Uterus (tissue), 2 donors: Measurements from ENCODE around the gene OR51A2.

ENCODE experiments used
- POLR2A ChIP-seq, 2 donors: fragments of 450-650 bp; IDR thresholded peaks; one replicate each; pipeline ENCODE4 v1.6.1; 2016; ENCODE audit warnings: antibody characterized with exemption in 2 of 2, mild to moderate bottlenecking in 1 of 2, moderate library complexity in 1 of 2
- TF ChIP-seq, protein P1 (sequence below), 4 experiments: fragments of 200-600 bp in 2 of 4; fragments of 450-650 bp in 2 of 4; sonication (generic) in 2 of 4; IDR thresholded peaks; one replicate each; pipeline ENCODE4 v1.5.1; 2016 to 2019; ENCODE audit warnings: antibody characterized with exemption in 4 of 4, mild to moderate bottlenecking in 2 of 4, moderate library complexity in 1 of 4

DNA sequence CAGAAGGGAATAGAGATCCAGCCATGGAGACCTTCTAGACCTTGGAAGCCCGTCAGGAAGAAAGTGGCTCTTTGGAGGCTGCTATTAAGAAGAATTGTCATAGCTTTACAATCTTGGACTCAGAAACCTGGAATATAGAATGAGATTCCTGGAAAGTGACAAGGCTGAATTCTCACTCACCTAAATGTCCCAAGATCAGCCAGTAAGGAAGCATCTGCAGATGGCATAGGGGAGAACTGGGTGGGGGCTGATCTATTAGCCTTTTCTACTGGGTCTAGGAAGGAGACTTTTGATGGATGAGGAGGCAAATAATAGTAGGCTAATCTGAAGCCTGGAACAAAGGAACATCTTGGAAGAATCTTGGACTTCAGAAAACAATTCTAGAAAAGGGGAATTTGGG lies 31.3 kb downstream of the OR51A2 start, which contains the start of gene OR51G1:
- TF ChIP-seq, protein P1, sequence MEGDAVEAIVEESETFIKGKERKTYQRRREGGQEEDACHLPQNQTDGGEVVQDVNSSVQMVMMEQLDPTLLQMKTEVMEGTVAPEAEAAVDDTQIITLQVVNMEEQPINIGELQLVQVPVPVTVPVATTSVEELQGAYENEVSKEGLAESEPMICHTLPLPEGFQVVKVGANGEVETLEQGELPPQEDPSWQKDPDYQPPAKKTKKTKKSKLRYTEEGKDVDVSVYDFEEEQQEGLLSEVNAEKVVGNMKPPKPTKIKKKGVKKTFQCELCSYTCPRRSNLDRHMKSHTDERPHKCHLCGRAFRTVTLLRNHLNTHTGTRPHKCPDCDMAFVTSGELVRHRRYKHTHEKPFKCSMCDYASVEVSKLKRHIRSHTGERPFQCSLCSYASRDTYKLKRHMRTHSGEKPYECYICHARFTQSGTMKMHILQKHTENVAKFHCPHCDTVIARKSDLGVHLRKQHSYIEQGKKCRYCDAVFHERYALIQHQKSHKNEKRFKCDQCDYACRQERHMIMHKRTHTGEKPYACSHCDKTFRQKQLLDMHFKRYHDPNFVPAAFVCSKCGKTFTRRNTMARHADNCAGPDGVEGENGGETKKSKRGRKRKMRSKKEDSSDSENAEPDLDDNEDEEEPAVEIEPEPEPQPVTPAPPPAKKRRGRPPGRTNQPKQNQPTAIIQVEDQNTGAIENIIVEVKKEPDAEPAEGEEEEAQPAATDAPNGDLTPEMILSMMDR (IDR thresholded peaks at IDR 0.05) = no peak
- TF ChIP-seq POLR2A (IDR thresholded peaks at IDR 0.05) = no peak
